Urinary bladder (tissue), 4 donors: ENCODE measurements around the gene P2RX3. TPM values are rescaled to one million over a fixed set of nuclear protein-coding genes. Genes with fewer than 3 reads are reported as not detected.
"Not testable (repeated sequence)": the region's sequence is repeated elsewhere in the genome, so short reads cannot be mapped to it uniquely, and the experiment has no call there.

Experiments used
- DNase-seq: peaks from one replicate; pipeline ENCODE4 v3.0.0-alpha.2; 2015; ENCODE audit errors: extremely low spot score
- H3K27ac ChIP-seq: one replicate; pipeline ENCODE4 v1.5.1; 2013; ENCODE audit warnings: low read depth, mild to moderate bottlenecking, moderate library complexity
- H3K36me3 ChIP-seq: one replicate; pipeline ENCODE4 v1.6.1; 2013; ENCODE audit warnings: mild to moderate bottlenecking, moderate library complexity; ENCODE audit not compliant: insufficient read depth
- H3K4me1 ChIP-seq: one replicate; pipeline ENCODE4 v1.6.1; 2013; ENCODE audit warnings: mild to moderate bottlenecking, moderate library complexity; ENCODE audit not compliant: insufficient read depth
- H3K4me3 ChIP-seq: one replicate; pipeline ENCODE4 v1.5.1; 2013; ENCODE audit warnings: low read depth, low read length
- WGBS: extraction: QIAGEN DNeasy Blood & Tissue Kit; methylation state at CpG from one replicate; pipeline ENCODE4 v1.1.7; 2013; 5-methylcytosine and 5-hydroxymethylcytosine counted together
- polyA plus RNA-seq: library from polyadenylated mRNA; stranded (reverse); fragments of 200-250 nt; gene quantifications from one replicate; pipeline ENCODE4 v1.2.3, GENCODE V29; 2013
- total RNA-seq: library from RNA; depleted of rRNA; stranded (reverse); fragments of >200 nt; gene quantifications from one replicate; pipeline ENCODE4 v1.2.3, GENCODE V29; 2014
- donor health status: healthy with polysubstance abuse.
- donor health status: healthy.

P2RX3 gene
- total and polyA plus RNA-seq, 2 donors = 0.34 to 1.5 TPM

DNA sequence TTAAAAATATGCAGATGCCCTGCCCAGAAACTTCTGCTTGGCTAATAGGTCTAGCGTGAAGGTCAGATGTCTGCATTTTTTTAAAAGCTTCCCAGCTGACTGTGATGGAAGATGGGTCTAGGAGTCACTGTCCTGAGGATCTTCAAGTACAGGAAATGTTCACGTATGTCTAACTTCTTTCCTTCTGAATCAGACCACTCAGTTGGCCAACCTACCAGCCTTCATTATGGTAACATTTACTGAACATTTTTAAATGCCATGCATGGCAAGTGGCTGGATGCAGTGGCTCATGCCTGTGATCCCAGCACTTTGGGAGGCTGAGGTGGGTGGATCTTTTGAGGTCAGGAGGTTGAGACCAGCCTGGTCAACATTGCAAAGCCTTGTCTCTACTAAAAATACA lies 53.4 kb downstream of the P2RX3 start:
- Histone ChIP-seq H3K4me1 (no peaks in the 10 kb centered on the region), H3K36me3 (no peaks in the 10 kb centered on the region), H3K4me3 (no peak overlapping the region), H3K27ac (no peak overlapping the region)
- WGBS = 81% methylated on average over 2 of the region's 2 CpGs
- no peak for DNase-seq

- Histone ChIP-seq H3K4me3 (no peak overlapping the region), H3K27ac (no peak overlapping the region), H3K36me3 (no peaks in the 10 kb centered on the region), H3K4me1 (no peaks in the 10 kb centered on the region)
- DNase-seq = no peak
- 81% methylated on average over 8 of the region's 8 CpGs for WGBS
Observed at GRCh38 chr11:57392066-57392762, 54.1 kb downstream of the P2RX3 start.

GRCh38 chr11:57392763-57393105 lies 54.6 kb downstream of the P2RX3 start:
- Histone ChIP-seq H3K4me3 (no peak overlapping the region), H3K27ac (no peak overlapping the region), H3K36me3 (no peaks in the 10 kb centered on the region), H3K4me1 (no peaks in the 10 kb centered on the region)
- DNase-seq = no peak
- 75% methylated on average over 4 of the region's 4 CpGs for WGBS

GRCh38 chr11:57394203-57394965 lies 56.2 kb downstream of the P2RX3 start:
- no peak for DNase-seq
- Histone ChIP-seq H3K4me1 (no peaks in the 10 kb centered on the region), H3K27ac (no peak overlapping the region), H3K4me3 (no peak overlapping the region), H3K36me3 (no peaks in the 10 kb centered on the region)
- 77% methylated on average over 4 of the region's 4 CpGs for WGBS

- Histone ChIP-seq H3K27ac (no peak overlapping the region), H3K4me3 (no peak overlapping the region), H3K36me3 (no peaks in the 10 kb centered on the region), H3K4me1 (no peaks in the 10 kb centered on the region)
- no peak for DNase-seq
- 81% methylated on average over 11 of the region's 11 CpGs for WGBS
Observed at GRCh38 chr11:57395905-57396623, 57.9 kb downstream of the P2RX3 start.

DNA sequence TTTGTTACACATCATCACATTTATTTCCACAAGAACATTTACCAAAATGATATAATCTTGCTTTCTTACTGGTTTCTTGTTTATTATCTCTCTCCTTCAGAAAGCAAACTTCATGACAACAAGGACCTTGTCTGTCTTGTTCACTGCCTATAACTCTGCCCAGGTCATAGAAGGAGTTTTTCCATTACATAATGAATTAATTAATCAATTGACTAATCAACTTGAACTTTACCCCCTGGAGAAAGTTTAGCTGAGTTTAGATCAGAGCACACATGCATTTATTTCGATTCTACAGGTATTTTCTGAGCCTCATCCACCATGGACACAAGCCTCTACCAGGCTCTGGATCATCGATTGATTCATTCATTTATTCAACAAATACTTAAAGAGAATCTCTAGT lies 58.6 kb downstream of the P2RX3 start:
- WGBS = 66% methylated on average over 2 of the region's 2 CpGs

DNA sequence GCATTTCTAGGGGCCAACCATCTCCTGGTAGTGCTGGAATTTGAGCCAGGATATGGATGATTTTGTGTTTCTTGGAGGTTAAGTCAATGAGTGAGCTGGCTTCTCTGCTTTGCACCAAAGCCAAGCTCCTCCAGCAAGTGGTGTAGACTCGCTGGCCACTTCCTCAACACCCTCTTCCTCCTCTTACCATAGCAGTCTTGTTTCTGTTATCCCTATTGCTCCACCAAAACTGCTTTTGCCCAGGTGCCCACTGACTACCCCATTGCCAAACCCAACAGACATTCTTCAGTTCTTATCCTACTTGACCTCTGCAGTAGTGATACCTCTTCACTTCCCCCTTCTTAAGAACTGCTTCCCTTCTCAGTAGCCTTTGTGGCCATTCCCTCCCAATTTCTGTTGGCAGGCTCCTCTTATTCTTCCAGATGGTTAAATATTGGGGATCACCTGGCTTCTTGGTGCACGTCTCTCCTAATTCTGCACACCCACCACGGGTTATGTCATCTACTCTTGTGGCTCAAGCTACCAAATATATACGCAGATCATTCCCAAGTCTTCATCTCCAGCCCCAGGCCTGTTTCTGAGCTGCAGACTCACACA lies 59.3 kb downstream of the P2RX3 start:
- H3K4me3 ChIP-seq = no peak overlapping the region
- no peak for DNase-seq
- no peaks in the 10 kb centered on the region for H3K4me1 ChIP-seq
- H3K36me3 ChIP-seq = no peaks in the 10 kb centered on the region
- no peak overlapping the region for H3K27ac ChIP-seq
- 79% methylated on average over 4 of the region's 4 CpGs for WGBS

More for the DNA sequence above, 58.6 kb downstream of the P2RX3 start:
- Histone ChIP-seq H3K27ac (no peak overlapping the region), H3K4me3 (no peak overlapping the region), H3K4me1 (no peaks in the 10 kb centered on the region), H3K36me3 (no peaks in the 10 kb centered on the region)
- DNase-seq = no peak

DNA sequence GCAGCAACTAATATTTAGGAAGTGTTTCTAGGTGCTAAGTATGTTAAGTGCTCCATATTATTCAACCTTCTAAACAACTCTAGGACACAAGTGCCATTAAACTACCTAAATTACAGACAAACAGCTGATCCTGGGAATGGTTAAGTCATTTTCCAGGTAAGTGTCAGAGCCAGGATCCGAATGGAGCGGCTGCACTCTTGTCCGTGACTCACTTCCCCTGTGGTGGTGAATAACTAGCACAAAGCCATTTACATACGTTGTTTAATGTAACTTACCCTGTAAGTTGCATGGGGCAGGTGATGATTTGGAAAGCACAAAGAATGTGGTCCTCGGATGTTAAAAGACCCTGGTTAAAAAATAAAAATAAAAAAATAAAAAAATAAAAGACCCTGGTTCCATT lies 61.1 kb downstream of the P2RX3 start:
- WGBS = 73% methylated on average over 5 of the region's 5 CpGs
- no peaks in the 10 kb centered on the region for H3K36me3 ChIP-seq
- no peak overlapping the region for H3K4me3 ChIP-seq
- DNase-seq = no peak
- H3K27ac ChIP-seq = no peak overlapping the region
- no peaks in the 10 kb centered on the region for H3K4me1 ChIP-seq

DNA sequence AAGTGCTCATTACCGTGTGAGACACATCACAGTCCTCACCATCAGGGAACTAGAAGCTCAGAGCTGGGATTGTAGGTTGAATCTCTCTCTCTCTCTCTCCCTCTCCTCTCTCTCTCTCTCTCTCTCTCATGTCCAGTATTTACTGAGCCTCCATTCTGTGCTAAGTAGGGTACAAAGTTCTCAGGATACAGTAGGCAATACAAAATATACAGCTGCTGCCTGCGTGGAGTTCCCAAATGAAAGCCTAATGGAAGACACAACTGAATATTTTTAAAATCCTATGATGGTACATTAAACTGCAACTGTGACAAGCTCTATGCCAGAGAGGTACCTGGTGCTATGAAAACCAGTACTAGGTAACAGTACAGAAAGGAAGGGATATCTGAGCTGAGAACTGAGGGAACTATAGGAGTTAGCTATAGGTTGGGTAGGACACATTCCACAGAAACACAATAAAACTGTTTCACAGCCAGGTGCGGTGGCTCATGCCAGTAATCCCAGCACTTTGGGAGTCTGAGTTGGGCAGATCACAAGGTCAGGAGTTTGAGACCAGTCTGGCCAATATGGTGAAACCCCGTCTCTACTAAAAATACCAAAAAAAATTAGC lies 61.9 kb downstream of the P2RX3 start:
- H3K4me3 ChIP-seq = no peak overlapping the region
- no peaks in the 10 kb centered on the region for H3K4me1 ChIP-seq
- H3K27ac ChIP-seq = no peak overlapping the region
- 83% methylated on average over 4 of the region's 4 CpGs for WGBS
- DNase-seq = no peak
- no peaks in the 10 kb centered on the region for H3K36me3 ChIP-seq

DNA sequence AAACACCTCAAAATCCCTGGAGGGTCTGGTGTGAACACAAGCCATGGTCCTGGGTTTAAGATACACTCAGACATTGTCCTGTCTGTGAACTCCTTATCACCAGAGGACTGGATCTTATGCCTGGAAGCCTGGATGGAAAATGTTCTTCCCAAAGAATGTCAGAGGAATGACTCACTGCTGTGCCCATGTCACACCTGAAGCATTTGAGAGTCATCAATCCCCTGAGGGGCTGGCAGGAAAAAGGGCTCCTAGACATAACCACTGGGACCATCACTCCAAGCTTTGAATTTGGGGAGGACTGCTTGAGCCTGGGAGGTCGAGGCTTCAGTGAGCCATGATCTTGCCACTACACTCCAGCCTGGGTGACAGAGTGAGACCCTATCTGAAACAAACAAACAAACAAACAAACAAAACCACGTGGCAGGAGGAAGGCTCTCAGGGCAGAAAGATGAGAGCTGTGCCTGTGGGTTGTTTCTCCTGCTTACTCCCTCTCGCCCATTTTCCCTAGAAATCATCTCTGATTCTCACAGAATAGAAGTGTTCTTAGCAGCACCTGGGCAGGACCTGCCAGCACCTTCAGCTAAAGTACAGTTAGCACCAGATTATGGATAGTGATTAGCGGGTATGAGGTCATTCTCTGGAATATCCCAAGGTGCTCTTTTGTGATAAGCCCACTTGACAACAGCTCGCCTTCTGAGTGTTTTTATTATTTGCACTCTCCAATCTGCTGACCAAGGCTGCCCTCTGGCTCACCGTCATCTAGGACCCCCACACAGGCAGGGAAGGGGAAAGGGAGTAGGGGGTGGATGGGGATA lies 64.2 kb downstream of the P2RX3 start:
- no peaks in the 10 kb centered on the region for H3K36me3 ChIP-seq
- WGBS = 52% methylated on average over 6 of the region's 6 CpGs
- H3K27ac ChIP-seq = no peak overlapping the region
- H3K4me3 ChIP-seq = no peak overlapping the region
- DNase-seq = no peak
- H3K4me1 ChIP-seq = no peaks in the 10 kb centered on the region

DNA sequence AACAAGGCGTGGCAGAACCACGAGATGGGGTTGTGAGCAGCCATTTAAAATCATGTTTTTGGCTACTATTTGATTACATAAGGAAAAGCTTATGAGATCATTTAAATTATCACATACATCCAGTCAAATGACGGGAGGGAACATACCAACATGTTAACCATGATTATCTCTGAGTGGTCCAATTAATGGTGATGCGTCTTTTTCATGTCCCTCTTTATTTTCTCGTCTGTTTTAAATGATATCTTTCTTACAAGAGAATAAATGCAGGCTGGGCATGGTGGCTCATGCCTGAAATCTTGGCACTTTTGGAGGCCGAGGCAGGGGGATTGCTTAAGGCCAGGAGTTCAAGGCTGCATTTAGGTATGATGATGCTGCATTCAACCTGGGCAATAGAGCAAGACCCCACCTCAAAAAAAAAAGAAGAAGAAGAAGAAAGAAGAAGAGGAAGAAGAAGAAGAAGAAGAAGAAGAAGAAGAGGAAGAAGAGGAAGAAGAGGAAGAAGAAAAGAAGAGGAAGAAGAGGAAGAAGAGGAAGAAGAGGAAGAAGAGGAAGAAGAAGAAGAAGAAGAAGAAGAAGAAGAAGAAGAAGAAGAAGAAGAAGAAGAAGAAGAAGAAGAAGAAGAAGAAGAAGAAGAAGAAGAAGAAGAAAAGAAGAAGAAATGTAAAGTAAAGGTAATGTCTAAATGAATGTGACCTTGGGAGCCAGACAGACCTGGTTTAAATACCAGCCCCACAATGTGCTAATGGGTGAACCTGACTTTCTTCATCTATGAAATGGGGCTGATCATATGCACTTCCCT lies 65.0 kb downstream of the P2RX3 start:
- not testable (repeated sequence) for DNase-seq, H3K27ac ChIP-seq, H3K36me3 ChIP-seq, H3K4me3 ChIP-seq, H3K4me1 ChIP-seq
- WGBS = 77% methylated on average over 6 of the region's 6 CpGs

- Histone ChIP-seq H3K36me3 (peaks cover under 1% of the 10 kb centered on the region), H3K4me3 (no peak overlapping the region), H3K4me1 (no peaks in the 10 kb centered on the region), H3K27ac (no peak overlapping the region)
- no peak for DNase-seq
- WGBS = 87% methylated on average over 2 of the region's 2 CpGs
Observed at GRCh38 chr11:57403802-57404147, 65.6 kb downstream of the P2RX3 start.
